HG02981 (cell line): ENCODE results near the gene SLC8A1.
A peak's percentile ranks its signal among the peaks of the same experiment; 100 is the strongest.

ENCODE experiments used
- ATAC-seq: cut with Tn5 transposase; IDR thresholded peaks from one replicate; pipeline ENCODE4 v1.9.1; 2021; ENCODE audit warnings: mild to moderate bottlenecking, moderate library complexity; ENCODE audit not compliant: unreplicated experiment

Gene SLC8A1

DNA sequence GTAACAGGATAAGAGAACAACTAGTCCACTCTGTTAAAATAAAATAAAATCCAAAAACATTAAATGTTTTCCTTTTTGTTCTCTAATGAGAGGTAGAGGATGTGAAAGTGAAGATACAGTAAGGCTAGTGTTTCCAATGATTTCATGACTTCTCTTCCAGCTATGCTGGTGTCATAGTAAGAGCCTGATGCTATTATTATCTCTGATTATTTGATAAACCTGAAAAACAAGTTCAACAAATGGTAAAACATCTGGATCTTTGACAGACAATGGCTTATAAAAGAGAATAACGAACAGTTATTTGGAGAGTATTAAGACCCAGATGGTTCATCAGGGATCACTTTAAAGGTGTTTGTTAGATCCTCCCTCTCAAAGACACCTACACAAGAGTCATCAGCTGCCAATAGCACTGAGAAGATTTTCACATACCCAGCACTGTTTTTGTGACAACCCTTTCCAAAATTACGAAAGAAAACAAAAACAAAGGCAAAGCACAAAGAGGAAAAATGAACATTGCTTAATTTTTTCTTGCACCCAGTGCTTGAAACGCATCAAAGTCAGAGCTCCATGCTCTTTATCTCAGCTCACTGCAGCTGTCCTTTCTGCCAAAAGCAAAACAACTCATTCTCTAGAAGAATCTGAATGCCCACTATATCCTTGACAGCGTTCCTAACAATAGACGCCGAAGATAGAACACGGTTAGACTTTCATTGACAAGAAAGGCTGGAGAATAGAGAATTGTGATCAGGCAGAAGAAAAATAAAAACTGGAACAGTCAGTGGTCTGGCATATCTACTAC, 168.6 kb downstream of the SLC8A1 start:
- no peak for ATAC-seq

DNA sequence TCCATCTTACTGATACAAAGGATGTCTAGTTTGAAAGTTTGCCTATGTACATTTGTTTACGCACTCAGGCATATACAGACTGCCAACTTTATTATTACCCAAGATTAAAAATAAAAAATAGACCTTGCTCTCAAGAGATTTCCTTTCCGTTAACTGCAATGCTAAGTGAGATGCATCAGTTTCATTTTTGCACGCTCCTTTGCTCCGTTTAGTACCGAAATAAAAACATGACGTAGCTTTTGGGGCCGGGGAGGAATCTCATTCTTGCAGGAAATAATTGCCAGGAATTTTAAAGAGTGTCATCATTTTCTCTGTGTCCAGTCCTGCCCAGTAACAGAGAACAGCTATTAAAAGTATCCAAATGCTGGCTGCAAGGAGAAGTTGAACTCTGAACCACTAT, 169.5 kb downstream of the SLC8A1 start:
- ATAC-seq: no peak

DNA sequence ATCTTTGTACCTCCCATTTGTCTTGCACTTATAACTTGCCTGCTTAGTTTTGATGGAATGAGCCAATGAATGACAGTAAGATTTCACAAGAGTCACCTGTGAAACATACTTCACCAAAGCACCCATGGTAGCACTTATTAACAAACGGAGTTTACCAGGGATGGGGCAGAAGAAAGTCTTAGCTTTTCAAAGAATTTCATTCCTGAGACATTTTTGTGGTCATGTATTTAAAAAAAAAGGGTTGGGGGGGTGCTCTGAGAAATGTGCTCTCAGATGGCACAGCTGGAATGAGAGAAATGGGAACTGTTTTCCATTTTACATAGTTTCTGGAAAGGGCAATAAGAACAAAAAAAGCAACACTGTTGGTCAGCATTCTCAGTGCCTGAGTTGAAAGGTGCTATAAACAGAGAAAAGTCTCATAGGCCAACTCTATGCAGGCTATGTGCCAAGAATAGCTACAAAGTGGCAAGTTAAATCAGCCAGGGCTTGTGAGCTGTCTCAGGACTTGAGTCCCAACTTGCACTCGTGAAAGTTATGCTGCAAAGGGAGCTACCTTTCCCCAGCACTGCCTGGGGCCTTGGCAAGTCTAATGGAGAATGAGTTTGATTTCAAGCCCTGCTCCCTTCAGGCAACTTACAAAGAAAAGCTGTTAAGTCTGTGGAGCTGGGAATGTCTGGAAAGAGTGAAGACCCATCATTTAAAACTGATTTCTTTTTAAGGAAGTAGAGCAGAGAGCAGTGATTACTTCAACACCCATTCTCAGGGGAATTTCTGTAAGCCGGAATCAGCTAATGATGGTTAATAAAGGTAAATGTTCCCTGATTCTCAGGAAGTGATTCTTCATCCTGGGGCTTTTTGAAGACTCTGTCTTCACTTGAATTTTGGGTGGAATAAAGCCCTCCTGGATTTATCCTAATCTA, 170.6 kb downstream of the SLC8A1 start:
- ATAC-seq: peak; percentile 60

DNA sequence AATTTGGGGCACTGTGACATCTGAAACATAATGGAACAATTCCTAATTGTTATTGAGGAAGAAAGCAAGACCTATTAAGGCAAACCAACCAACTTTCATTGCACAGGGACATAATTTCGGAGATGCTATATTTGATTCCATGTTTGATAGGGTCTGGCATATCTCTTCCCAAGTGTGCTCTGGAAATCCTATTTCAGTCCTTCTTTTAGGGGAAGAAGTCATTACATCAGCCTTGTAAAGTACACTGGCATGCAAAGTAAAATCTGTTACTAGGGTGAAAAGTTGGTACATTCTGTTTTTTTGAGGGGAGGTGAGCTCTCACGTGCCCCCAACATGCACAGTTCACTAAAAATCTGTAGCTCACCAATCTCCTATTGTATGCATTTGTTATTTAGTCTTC, 172.4 kb downstream of the SLC8A1 start:
- no peak for ATAC-seq

DNA sequence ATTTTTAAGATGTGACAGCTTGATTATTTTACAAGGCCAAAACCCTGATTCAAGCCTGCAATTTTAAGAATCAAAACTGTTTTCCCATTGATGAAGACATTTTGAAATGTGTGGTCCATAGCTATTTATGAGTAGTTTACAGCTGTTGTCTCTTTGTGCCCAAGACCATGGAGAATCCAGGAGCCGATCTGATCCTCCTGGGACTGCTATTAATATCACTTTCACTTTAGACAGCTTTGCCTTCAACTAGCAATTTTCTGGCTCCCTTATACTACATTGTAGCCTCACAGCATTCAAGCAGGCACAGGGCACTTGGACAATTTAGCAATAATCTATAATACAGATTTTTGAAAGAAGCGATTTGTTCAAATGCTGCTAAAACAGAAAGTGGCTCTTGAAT, 172.9 kb downstream of the SLC8A1 start:
- no peak for ATAC-seq

DNA sequence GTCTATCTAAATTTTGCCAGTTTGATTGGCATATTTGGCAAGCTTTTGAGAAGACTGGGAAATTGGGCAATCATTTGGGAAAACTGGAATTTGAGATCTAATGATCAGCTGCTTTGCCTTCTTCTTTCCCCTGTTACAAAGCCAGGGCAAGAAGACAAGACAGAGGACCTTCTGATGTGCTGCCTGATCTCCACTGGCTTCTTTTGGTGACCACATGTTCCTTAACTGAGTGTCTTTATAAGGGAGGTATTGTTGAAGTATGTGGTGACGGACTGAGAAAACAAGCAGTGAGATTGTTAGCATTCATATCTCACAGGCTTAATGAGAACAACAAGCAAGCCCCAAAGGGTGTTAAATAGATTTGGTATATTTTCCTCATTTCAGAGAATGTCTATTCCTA, 175.8 kb downstream of the SLC8A1 start:
- ATAC-seq: no peak

DNA sequence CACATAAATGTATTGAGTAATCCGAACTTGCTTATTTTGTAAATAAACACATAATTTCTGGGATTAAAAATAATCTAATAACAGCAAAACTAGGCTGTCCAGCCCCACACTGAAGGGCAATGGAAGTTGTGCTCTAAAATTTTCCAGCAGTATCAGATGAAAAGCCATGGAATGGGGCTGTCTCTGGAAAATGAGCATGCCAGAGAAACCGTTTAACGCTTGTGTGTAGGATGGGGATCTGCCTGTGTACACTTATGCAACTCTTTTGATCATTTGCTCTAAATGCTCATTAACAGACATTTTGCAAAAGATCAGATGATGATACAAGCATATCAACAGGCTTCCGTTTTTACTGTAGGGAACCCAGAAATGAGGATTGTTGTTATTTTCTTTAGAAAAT, 177.6 kb downstream of the SLC8A1 start:
- no peak for ATAC-seq

DNA sequence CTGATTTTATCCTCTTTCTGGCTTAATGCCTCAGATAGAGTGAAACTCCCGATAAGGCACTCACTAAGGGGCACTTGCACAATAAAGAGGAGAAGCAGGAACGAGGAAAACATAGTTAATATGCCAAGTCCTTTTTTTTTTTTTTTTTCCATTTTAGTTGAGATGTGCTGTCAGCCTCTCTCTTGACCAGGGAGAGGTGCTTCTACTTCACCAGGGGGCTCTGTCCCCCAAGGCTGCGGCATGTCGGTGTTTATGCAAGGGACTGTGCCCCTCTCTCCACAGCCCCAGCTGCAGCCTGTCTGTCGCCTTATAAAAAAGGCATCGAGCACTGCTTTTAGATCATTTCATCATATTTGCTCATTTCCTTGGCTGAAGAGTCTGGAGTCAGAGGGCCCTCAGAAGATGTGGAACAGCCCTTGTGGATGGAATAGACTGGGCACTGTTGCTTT, 178.1 kb downstream of the SLC8A1 start:
- ATAC-seq: no peak

DNA sequence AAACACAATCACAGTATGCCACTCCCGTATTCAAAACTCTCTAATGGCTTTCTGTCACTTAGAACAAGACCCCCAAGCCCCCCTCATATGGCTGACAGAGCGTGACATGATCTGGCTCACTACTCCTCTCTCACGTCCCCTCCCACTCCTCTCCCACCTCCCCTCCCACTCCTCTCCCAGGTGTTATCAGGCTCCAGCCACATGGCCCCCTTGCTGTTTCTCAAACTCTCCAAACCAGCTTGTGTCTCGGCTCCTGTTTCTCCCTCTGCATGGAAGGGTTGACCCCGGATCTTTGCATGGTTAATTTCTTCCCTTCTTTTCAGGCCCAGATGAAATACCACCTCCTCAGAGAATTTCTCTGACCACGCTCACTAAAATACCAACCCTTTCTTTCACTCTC, 180.8 kb downstream of the SLC8A1 start:
- ATAC-seq: no peak

DNA sequence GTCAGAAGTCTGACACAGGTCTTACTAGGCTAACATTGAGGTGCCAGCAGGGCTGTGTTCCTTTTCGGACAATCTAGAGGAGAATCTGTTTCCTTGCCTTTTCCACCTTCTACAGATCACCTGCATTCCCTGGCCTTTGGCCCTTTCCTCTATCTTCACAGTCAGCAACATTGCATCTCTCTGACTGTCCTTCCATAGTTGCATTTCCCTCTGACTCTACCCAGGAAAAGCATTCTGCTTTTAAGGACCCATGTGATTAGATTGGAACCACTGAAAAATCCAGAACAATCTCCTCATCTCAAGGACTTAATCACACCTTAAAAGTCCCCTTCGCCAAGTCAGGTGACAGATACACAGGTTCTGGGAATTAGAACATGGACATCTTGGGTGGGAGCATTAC, 181.5 kb downstream of the SLC8A1 start:
- ATAC-seq: no peak

DNA sequence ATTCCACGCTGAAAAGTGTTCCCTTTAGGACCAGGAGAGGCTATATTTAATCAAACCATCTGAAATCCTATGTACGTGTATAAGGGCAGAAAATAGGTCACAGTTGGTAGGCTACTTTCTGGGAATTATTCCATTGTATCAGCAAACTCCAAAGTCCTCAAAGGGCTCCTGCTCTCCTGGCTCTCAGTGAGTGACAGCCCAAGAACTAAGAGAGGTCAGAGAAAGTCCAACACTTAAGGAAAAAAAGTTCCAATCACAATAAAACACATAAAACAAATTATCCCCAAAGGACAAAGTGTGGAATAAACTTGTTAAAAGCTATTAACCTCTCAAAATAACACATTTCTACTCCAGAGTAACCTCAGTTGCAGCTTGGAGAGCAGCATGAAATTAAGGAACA, 183.3 kb downstream of the SLC8A1 start:
- ATAC-seq: no peak

DNA sequence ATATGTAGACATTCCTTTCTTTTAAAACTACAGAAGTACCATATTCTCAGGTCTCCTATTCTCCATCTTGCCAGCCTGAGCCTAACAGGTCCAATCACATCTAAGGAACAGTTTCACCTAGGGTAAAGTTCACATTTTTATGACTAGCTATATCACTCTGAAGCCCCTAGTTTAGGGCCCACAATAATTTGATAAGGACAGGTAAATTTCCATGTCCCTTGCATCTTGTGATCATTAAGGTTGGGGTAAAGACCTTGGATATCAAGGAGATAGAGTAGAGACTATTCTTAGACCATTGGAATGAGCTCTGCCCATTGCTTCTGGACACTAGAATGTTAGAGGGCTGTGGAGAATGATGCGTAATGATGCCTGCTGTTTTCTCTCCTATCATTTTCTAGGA, 185.7 kb downstream of the SLC8A1 start:
- ATAC-seq: no peak

DNA sequence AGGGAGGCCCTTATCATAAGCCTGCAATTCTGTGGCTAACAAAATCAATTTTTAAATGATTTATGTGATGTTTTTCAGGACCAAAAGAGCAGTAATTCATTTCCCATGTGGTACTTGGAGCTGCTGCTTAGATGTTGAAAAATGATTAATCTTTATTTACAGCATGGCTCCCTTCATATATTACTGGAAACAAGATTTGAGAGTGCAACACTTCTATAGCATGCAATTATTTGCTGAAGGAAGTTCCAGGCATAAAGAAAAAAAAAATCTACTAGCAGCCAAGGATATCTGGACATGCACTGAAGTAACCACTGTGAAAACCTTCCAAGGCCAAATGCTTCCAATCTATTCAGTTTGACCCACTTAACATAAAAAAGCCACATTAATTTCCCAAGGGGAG, 186.3 kb downstream of the SLC8A1 start:
- ATAC-seq: no peak

DNA sequence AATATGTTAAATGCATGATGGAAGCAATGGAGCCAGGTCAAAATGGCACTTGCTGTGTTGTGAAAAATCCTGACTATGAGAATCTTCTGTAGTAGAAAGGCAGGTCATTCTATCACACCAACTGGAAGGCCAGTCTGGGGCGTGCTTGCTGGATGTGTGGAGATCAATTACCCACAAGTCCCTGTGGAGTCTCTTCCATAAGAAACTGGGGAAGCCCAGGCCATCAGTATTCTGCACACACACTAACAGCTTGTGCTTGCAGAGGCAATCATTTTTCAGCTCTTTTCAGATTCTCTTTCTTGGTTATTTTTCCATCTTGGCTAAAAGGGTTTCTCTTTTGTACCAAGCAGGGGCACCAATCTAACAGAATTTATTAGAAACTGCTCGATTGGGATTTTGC, 190.8 kb downstream of the SLC8A1 start:
- ATAC-seq: no peak

DNA sequence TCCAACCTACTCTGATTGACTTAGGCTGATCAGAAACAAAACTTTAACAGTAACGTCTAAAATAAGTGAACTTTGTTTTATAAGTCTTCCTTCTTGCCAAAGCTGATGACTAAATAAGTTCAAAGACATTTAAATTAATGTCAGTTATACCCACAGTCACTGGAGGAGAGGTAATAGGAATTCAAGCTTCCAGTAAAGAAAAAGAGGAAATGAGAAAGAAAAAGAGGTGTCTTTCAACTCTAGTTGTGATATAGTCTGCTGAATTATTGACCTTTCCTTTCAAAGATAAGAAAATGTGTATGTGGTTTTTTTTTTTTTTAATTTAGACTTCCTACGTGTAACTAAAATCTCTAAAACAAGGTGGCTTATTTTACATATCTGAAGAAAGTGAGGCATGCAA, 191.5 kb downstream of the SLC8A1 start:
- no peak for ATAC-seq

DNA sequence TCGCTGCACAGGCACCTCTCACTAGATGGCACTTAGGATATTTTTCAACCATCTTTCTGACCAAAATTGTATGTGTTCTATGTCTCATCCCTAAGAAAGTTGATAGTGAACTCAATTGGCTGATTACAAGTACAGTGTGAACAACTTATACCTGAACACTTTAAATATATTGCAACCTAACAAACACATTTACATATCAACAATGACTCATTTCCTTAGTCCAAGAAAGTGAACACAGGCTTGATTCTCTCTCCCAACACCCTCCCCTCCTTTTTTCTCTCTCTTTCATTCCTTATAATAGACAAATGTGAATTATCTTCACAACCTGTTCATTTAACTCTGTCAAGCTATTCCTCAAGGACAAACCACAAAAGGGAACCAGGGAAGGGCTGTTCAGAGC, 192.0 kb downstream of the SLC8A1 start:
- ATAC-seq: no peak

DNA sequence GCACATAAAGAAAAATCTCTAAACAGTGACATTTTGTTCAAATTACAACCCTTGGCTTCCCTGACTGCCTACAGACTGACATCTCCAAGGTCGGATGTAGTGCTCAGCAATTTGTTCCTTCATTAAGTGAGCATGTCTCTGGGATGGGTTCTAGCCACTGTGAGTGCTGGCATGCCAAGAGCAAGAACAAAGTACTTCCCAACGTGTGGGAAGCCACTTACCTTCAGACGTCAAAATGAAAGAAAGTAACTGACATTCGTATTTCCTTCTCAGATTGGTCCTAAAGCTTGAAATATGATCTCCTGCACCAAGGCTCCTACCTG, 193.8 kb downstream of the SLC8A1 start:
- no peak for ATAC-seq

DNA sequence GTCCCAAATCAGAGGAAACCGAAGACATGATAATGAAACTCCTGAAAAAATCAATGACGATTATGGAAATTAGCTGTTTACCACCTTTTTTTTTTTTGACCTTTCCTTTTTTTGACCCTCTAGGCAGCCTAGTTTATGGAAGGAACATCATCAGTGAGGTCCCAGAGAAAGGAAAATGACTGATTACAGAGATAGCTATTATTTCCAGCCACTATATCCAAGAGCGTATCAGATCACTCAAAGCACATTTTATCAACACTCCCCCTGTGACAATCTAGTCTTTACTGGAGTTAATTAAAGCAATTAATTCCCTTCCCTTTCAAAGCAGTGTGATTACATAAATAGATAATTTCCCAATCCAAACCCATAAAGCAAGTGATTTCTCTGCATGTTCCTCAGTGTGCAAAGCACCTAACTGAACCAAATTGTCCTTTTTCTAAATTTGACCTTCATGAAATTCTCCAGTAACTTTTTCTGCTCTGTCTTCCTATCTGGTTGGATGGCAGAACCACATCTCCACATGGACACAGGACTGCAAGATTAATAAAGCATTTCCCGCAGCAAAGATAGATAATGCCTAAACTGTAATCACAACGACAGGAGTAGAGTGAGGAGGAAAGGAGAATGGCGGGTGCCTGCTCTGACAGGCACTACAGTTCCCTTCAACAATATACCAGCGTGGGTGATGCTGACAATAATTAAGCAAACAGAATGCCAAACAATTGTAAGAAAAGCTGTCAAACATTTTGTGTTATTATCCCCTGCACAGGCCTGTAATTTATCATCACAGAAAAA, 194.4 kb downstream of the SLC8A1 start:
- ATAC-seq: no peak

DNA sequence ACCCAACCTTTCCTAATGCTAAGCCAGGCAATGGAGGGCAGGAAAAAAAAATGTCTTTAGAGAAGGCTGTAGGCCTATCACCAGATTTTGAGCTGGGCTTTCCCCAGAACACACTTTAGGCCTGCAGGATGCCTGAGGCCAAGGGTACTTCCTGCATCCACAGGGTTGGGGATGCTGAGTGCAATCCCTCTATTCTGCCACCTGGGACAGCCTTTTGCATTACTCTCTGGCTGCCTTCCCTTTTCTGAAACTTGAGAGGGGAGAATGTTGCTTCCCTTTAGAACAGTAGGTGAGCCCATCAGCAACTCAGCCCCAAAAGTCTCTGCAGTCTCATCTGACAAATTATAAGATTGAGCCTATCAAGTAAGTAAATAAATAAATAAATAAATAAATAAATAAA, 195.2 kb downstream of the SLC8A1 start:
- ATAC-seq: no peak

DNA sequence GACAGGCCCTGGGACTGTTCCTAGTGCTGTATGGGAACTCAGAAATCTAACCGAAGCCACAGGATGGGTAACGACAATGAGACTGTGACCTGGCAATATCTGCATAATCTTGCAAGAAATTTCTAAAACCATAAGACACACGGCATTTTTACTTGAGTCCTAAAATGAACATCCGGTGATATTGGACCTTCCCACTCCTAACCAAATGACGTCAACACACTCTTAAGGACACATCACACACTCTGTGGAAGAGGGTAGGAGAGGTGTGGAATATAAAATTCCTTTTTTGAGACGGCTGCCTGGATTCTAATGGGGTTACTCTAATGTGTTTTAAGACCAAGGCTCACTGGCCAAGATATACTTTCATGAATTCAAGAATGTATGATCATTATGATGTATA, 195.9 kb downstream of the SLC8A1 start:
- ATAC-seq: no peak

DNA sequence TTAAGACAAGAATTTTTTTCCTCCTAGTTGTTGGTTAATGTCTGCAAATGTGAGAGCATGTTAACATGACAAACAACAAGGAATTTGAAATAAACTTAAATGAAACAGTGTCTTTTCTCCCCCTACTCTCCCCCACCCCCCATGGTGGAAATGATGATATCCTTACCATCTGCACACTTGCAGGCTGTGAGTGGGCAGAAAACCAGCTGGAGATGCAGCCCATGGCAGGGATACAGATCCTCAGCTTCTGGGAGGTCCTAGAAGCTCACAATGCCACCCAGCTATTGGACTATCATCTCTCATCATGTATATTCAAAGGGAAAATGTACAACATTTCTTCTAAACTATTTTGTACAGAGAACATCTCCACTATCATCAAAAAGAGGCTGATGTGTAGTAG, 196.8 kb downstream of the SLC8A1 start:
- ATAC-seq: no peak
